22Rv1 (cell line): ENCODE data around the gene GFAP.

Experiments
- CTCF ChIP-seq: fragments of 450-650 bp; IDR thresholded peaks from 2 replicates; pipeline ENCODE4 v1.5.1; 2017; ENCODE audit warnings: mild to moderate bottlenecking
- ZFX ChIP-seq: fragments of 450-650 bp; IDR thresholded peaks from 2 replicates; pipeline ENCODE4 v1.6.1; 2017; ENCODE audit warnings: antibody characterized with exemption, borderline replicate concordance

GRCh38 chr17:44881145-44881544 is 34.2 kb downstream of the GFAP start:
- TF ChIP-seq CTCF (no peak), ZFX (no peak)
